Small intestine (tissue), 7 donors: ENCODE results near the gene LPP. TPM values are rescaled to one million over a fixed set of nuclear protein-coding genes. Genes with fewer than 3 reads are reported as not detected.

ENCODE experiments used
- DNase-seq, 2 donors: peaks; one replicate each; pipeline versions ENCODE4 v3.0.0 to v3.0.0-alpha.2; 2013
- FAIRE-seq: peaks from 2 replicates; lab custom pipeline; 2012; peaks lifted over from hg19 to GRCh38; lab: Jason Lieb, UNC
- H3K27ac ChIP-seq, 3 donors: one replicate each; pipeline ENCODE4 v1.5.1; 2013; ENCODE audit warnings: low read length in 2 of 3, mild to moderate bottlenecking in 2 of 3, control low read depth in 1 of 3, inconsistent platforms in 1 of 3, low read depth in 1 of 3, moderate library complexity in 1 of 3
- H3K27me3 ChIP-seq, 3 donors: one replicate each; pipeline ENCODE4 v1.6.1; 2013; ENCODE audit warnings: low read length in 3 of 3, inconsistent platforms in 1 of 3; ENCODE audit not compliant: control insufficient read depth in 3 of 3, insufficient read depth in 3 of 3
- H3K36me3 ChIP-seq, 3 donors: one replicate each; pipeline ENCODE4 v1.6.1; 2013; ENCODE audit warnings: low read length in 3 of 3, inconsistent platforms in 1 of 3, low read depth in 1 of 3, mild to moderate bottlenecking in 1 of 3, moderate library complexity in 1 of 3; ENCODE audit not compliant: control insufficient read depth in 3 of 3, insufficient read depth in 2 of 3
- H3K4me1 ChIP-seq, 3 donors: one replicate each; pipeline ENCODE4 v1.6.1; 2013; ENCODE audit warnings: low read length in 2 of 3, inconsistent platforms in 1 of 3, low read depth in 1 of 3, mild to moderate bottlenecking in 1 of 3, moderate library complexity in 1 of 3; ENCODE audit not compliant: control insufficient read depth in 3 of 3, insufficient read depth in 2 of 3
- H3K4me3 ChIP-seq, 3 donors: one replicate each; pipeline ENCODE4 v1.5.1; 2013; ENCODE audit warnings: low read length in 3 of 3, control low read depth in 1 of 3, inconsistent platforms in 1 of 3, low read depth in 1 of 3, mild to moderate bottlenecking in 1 of 3, moderate library complexity in 1 of 3
- H3K9me3 ChIP-seq, 2 donors: one replicate each; pipeline ENCODE4 v1.6.1; 2013; ENCODE audit warnings: low read depth in 1 of 2, low read length in 1 of 2; ENCODE audit not compliant: control insufficient read depth in 2 of 2, insufficient read depth in 1 of 2
- WGBS, 3 donors: extraction: QIAGEN DNeasy Blood & Tissue Kit; methylation state at CpG; one replicate each; pipeline ENCODE4 v1.1.7; 2013; 5-methylcytosine and 5-hydroxymethylcytosine counted together
- polyA plus RNA-seq, 4 donors: library from polyadenylated mRNA; stranded (reverse) in 3 of 4; unstranded in 1 of 4; fragments of 200-250 nt in 3 of 4; fragments of 120-200 nt in 1 of 4; gene quantifications; one replicate each; pipeline versions ENCODE4 v1.2.1 to v1.2.3, GENCODE V29; 2013
- donor health status: healthy with polysubstance abuse.
- donor health status: control.
- donor health status: control.
- donor health status: Bipolar disorder and iron deficiency.
- donor health status: healthy.

LPP gene
- polyA plus RNA-seq, 4 donors: 5.4 to 35.8 (median 12.4) TPM

DNA sequence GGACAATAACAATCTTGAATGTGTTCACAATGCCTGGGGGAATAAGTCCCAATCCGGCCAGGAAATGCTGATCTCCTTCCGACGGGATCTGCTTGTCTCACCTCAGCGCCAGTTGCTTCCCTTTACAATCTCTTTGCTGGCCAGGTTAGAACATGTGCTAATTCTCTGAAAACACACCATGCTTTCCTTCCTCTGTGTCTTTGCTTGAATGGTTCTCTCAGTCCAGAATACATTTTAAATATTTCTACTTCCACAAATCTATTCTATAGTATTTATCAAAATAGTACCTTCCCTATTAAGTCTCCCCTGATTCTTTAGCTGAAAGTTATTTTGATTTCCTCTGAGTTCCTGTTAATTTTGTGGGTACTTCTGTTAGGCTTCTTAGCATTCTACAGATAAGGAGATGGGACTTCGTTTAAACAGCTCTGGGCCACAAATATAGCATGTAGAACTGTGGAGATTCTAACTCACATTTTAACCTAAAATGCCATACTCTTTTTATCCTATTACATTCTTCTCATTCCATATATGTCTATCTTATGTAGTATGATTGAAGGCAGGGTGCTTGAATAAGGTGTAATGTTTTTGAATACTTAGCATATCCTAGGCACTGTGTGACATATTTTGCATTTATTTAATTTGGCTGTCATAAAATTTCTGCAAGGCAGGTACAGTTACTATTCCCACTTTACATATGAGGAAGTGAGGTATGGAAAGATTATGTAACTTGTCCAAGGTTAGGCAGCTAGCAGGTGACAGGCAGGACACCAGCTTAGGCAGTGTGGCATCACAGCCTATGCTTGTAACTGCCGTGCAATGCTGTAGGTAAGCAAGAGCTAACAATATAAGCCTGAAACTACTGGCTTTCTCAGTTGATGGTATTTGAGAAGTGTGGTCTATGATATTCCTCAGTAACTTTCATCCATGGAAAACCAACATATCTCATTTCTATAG, 299.8 kb downstream of the LPP start:
- no peak for DNase-seq
- peaks cover 0 to 4% (median 2%) of the 10 kb centered on the region in 3 donors for H3K36me3 ChIP-seq
- H3K9me3 ChIP-seq: no peaks in the 10 kb centered on the region
- FAIRE-seq: no peak
- 91 to 93% (median 92%) methylated on average over 6 of the region's 6 CpGs for whole genome bisulfite sequencing, 3 donors
- no peak overlapping the region for H3K4me3 ChIP-seq
- H3K4me1 ChIP-seq: no peaks in the 10 kb centered on the region
- no peak overlapping the region for H3K27ac ChIP-seq
- no peaks in the 10 kb centered on the region for H3K27me3 ChIP-seq

DNA sequence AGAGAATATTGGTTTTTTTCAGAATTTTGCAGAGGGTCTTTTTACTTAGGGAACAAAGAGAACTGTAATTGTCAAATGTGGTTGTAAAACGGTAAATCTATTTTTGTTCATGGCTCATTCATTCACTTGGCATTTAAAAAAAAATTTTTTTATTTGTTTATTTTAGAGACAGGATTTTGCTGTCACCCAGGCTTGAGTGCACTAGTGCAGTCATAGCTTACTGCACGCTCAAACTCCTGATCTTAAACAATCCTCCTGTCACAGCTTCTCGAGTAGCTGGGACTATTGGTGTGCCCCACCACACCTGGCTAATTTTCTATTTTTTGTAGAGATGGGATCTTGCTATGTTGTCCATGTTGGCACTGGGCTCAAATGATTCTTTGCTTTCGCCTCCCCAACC, 301.8 kb downstream of the LPP start:
- H3K27ac ChIP-seq: no peak overlapping the region
- peaks cover 0 to 4% (median 2%) of the 10 kb centered on the region in 3 donors for H3K36me3 ChIP-seq
- DNase-seq (no peak), FAIRE-seq (no peak)
- H3K4me1 ChIP-seq: no peaks in the 10 kb centered on the region
- no peaks in the 10 kb centered on the region for H3K9me3 ChIP-seq
- 83 to 95% (median 92%) methylated on average over 4 of the region's 4 CpGs for WGBS, 3 donors
- H3K27me3 ChIP-seq: no peaks in the 10 kb centered on the region
- H3K4me3 ChIP-seq: no peak overlapping the region

DNA sequence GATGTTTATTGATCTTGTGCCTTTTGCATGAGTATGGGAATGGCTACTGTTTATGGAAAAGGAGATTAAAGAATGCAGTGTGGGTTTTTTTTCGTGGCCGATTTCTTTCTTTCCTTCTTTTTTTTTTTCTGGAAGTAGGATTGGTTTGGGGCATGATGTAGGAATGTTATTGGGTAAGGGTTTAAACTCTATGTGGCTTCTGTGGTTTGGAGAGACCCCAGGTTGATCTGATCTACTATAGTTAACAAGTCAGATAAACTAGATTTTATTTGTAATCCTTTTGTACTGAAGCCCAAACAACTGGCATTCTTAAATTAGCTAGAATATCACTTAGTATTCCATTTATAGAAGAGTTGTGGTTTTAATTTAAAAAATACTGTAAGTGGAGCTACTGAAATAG, 304.8 kb downstream of the LPP start:
- no peak for FAIRE-seq
- Histone ChIP-seq H3K9me3 (no peaks in the 10 kb centered on the region), H3K27me3 (no peaks in the 10 kb centered on the region), H3K36me3 (no peaks in the 10 kb centered on the region), H3K27ac (no peak overlapping the region), H3K4me3 (no peak overlapping the region), H3K4me1 (no peaks in the 10 kb centered on the region)
- no peak for DNase-seq
- 53 to 90% (median 71%) methylated on average over 2 of the region's 2 CpGs for WGBS, 3 donors

DNA sequence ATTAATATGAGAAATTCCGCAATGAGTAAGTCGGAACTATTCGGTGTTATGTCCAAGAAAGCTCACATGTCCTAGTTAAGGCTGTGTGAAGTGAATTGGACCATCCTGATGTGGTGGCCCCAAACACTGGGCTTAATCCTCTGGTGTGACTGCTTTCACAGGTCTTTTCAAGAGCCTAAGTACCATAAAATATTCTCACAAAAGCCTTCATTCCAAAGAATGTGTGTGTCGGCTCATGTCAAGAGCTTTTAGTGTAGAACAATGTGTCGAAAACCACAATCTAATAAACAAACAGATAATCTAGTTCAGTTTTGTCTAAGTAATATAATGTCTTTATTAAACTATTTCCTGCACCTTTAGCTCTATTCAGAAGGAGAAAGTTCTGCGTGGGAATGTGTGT, 311.4 kb downstream of the LPP start:
- Histone ChIP-seq H3K27me3 (no peaks in the 10 kb centered on the region), H3K4me1 (no peaks in the 10 kb centered on the region), H3K9me3 (no peaks in the 10 kb centered on the region), H3K27ac (no peak overlapping the region), H3K4me3 (no peak overlapping the region), H3K36me3 (no peaks in the 10 kb centered on the region)
- 87 to 95% (median 89%) methylated on average over 6 of the region's 6 CpGs for WGBS, 3 donors
- DNase-seq (no peak), FAIRE-seq (no peak)

DNA sequence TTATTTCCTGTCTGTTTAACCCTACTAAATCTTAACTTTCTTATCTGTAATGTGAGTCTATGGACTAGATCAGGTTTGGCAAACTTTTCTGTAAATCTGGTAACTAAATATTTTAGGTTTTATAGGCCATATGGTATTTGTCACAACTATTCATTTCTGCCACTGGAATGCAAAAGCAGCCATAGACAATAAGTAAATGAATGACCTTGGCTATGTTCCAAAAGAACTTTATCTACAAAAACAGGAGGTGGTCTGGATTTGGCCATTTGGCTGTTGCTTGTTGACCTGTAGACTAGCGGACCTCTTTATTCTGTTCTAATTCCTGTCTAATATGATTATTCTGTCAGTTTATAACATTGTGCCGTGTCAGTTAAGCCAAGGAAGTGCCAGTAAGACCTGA, 314.2 kb downstream of the LPP start:
- WGBS, 3 donors: 85 to 91% (median 88%) methylated on average over 2 of the region's 2 CpGs
- no peak for DNase-seq
- Histone ChIP-seq H3K9me3 (no peaks in the 10 kb centered on the region), H3K36me3 (peaks cover 0 to 2% (median 0%) of the 10 kb centered on the region in 3 donors), H3K27me3 (no peaks in the 10 kb centered on the region), H3K27ac (peak overlapping the region in 1 of 3 donors; percentile 73), H3K4me3 (no peak overlapping the region), H3K4me1 (no peaks in the 10 kb centered on the region)
- no peak for FAIRE-seq

DNA sequence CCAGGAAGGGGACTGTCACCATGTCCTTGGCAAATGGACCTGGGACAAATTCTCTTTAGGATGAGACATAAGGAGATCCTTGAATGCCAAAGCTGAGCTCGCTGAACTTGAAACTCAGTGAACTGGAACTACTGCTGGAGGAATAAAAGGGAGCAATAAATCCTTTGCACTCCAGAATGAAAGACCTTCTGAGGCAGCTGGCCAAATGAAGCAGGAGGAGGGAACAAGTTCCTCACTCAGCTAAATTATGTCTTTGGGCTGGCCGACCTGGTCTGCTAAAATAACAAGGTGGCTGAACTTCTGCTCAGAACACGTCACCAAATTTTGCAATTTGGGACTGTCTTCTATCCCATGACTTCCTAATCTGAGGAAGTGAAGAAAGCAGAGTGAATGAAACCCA, 314.7 kb downstream of the LPP start:
- DNase-seq: peak in 1 of 2 donors; percentile 6
- Histone ChIP-seq H3K4me1 (no peaks in the 10 kb centered on the region), H3K27ac (peak overlapping the region in 1 of 3 donors; percentile 73), H3K27me3 (no peaks in the 10 kb centered on the region), H3K9me3 (no peaks in the 10 kb centered on the region), H3K36me3 (peaks cover 0 to 2% (median 0%) of the 10 kb centered on the region in 3 donors), H3K4me3 (no peak overlapping the region)
- WGBS, 3 donors: 52 to 76% (median 56%) methylated on average over 3 of the region's 3 CpGs
- no peak for FAIRE-seq

DNA sequence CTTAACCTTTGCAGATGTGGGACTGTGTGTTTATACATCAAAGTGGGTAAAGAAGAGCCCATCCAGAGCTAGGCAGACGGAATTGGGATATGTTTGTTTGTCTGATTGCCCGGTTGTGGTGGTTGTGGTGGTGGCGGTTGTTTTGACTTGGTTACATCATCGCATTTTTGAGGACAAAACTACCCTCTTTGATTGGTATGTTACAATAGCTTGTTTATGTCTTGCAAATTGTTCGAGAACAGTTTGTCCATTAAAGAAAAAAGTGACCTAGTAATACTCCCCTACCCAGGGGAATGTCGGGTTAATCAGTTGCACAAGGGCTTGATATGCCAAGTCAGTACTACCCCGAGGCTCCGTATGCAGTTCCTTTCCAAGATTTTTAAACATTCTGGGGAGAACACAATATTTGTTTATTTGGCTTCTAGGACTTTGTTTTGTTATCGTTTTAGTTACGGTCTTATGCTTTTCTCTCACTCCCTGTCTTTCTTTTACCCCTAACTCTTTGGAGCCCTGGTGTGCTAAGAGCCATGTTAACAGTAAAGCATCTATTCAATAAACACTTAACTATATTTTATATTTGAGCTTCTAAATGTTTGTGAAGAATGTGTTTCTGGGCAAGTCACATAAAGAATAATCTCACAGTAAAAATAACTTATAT, 315.4 kb downstream of the LPP start:
- no peak for DNase-seq
- Histone ChIP-seq H3K36me3 (peaks cover 0 to 2% (median 0%) of the 10 kb centered on the region in 3 donors), H3K27ac (peak overlapping the region in 1 of 3 donors; percentile 67), H3K27me3 (no peaks in the 10 kb centered on the region), H3K4me3 (no peak overlapping the region), H3K4me1 (no peaks in the 10 kb centered on the region), H3K9me3 (no peaks in the 10 kb centered on the region)
- 70 to 83% (median 79%) methylated on average over 10 of the region's 10 CpGs for WGBS, 3 donors
- no peak for FAIRE-seq

DNA sequence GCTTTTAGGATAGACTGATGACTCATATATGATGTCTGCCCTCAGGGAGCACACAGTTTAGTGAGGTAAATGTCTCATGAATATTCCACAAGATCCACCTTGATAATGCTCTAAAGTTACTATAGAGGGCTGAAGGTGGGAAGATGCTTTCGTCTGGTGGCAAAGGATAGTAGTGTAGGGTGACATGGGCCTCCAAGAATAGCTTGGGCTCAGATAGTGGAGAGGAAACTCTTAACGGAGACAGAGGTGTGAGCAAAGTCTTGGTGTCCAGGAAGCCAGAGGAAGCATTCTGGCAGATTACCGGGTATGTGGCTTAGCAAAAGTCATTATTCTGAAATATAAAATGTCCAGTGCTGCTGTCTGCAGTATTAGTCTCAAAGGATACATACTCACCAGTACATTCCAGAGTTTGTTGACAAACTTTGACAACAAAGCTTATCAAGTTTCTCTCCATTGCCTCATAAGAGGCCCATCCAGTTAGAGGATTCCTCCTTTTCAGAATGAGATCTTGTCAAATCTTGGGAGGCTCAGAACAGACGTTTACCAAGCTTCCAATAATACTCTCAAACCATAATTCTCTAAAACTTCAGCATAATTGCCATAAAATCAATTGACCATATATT, 316.7 kb downstream of the LPP start:
- no peak overlapping the region for H3K4me3 ChIP-seq
- H3K27me3 ChIP-seq: no peaks in the 10 kb centered on the region
- 93 to 95% (median 95%) methylated on average over 4 of the region's 4 CpGs for WGBS, 3 donors
- H3K4me1 ChIP-seq: no peaks in the 10 kb centered on the region
- peaks cover 0 to 2% (median 0%) of the 10 kb centered on the region in 3 donors for H3K36me3 ChIP-seq
- no peak overlapping the region for H3K27ac ChIP-seq
- no peak for FAIRE-seq
- no peaks in the 10 kb centered on the region for H3K9me3 ChIP-seq
- DNase-seq: no peak
